Liver (tissue), 9 donors: Measurements from ENCODE around the gene TNFSF8. TPM values are rescaled to one million over a fixed set of nuclear protein-coding genes. Genes with fewer than 3 reads are reported as not detected.

ENCODE experiments used
- DNase-seq: peaks from one replicate; pipeline ENCODE4 v3.0.0-alpha.2; 2017; ENCODE audit warnings: low spot score
- H3K27ac ChIP-seq, 2 donors: one replicate each; pipeline ENCODE4 v1.7.0; 2013; ENCODE audit warnings: inconsistent platforms in 2 of 2, low read length in 2 of 2, control low read depth in 1 of 2, low read depth in 1 of 2, mild to moderate bottlenecking in 1 of 2
- H3K27me3 ChIP-seq, 4 donors: one replicate each; pipeline versions ENCODE4 v1.6.1 to v1.7.0; 2013; ENCODE audit warnings: low read length in 3 of 4, inconsistent platforms in 1 of 4, mild to moderate bottlenecking in 1 of 4, moderate library complexity in 1 of 4; ENCODE audit not compliant: control insufficient read depth in 4 of 4, insufficient read depth in 4 of 4
- H3K36me3 ChIP-seq, 4 donors: one replicate each; pipeline versions ENCODE4 v1.6.1 to v1.7.0; 2013; ENCODE audit warnings: low read length in 3 of 4, mild to moderate bottlenecking in 3 of 4, low read depth in 1 of 4, moderate library complexity in 1 of 4; ENCODE audit not compliant: control insufficient read depth in 4 of 4, insufficient read depth in 3 of 4
- H3K4me1 ChIP-seq, 4 donors: one replicate each; pipeline versions ENCODE4 v1.6.1 to v1.7.0; 2013; ENCODE audit warnings: low read length in 3 of 4, mild to moderate bottlenecking in 3 of 4, moderate library complexity in 1 of 4; ENCODE audit not compliant: control insufficient read depth in 4 of 4, insufficient read depth in 4 of 4
- H3K4me3 ChIP-seq, 3 donors: one replicate each; pipeline versions ENCODE4 v1.6.1 to v1.7.0; 2013; ENCODE audit warnings: low read length in 3 of 3, control low read depth in 1 of 3, low read depth in 1 of 3, mild to moderate bottlenecking in 1 of 3
- H3K9ac ChIP-seq, 2 donors: one replicate each; pipeline ENCODE4 v1.7.0; 2013; ENCODE audit warnings: low read length in 2 of 2, mild to moderate bottlenecking in 2 of 2, moderate library complexity in 2 of 2, control low read depth in 1 of 2, low read depth in 1 of 2
- H3K9me3 ChIP-seq, 4 donors: one replicate each; pipeline versions ENCODE4 v1.6.1 to v1.7.0; 2013; ENCODE audit warnings: low read length in 3 of 4; ENCODE audit not compliant: control insufficient read depth in 4 of 4
- EGR1 ChIP-seq, 2 donors: IDR thresholded peaks; 2 replicates each; pipeline ENCODE4 v1.6.1; 2016 to 2018; ENCODE audit warnings: antibody characterized with exemption in 2 of 2, low read depth in 2 of 2
- FOXA1 ChIP-seq: IDR thresholded peaks from 2 replicates; pipeline ENCODE4 v1.6.1; 2016; ENCODE audit warnings: antibody characterized with exemption
- FOXA2 ChIP-seq: IDR thresholded peaks from 2 replicates; pipeline ENCODE4 v1.6.1; 2016; ENCODE audit warnings: antibody characterized with exemption
- GABPA ChIP-seq, 2 donors: IDR thresholded peaks in 1 of 2; conservative IDR thresholded peaks in 1 of 2; 2 replicates each; pipeline ENCODE4 v1.6.1; 2016; ENCODE audit warnings: antibody characterized with exemption in 2 of 2, mild to moderate bottlenecking in 1 of 2, moderate library complexity in 1 of 2
- HNF4A ChIP-seq, 2 donors: conservative IDR thresholded peaks; 2 replicates each; pipeline ENCODE4 v1.6.1; 2016; ENCODE audit warnings: antibody characterized with exemption in 2 of 2, mild to moderate bottlenecking in 2 of 2
- HNF4G ChIP-seq: IDR thresholded peaks from 2 replicates; pipeline ENCODE4 v1.6.1; 2016; ENCODE audit warnings: antibody characterized with exemption
- JUND ChIP-seq, 2 donors: IDR thresholded peaks; 2 replicates each; pipeline ENCODE4 v1.6.1; 2016; ENCODE audit warnings: antibody characterized with exemption in 2 of 2
- NR2F2 ChIP-seq: IDR thresholded peaks from 2 replicates; pipeline ENCODE4 v1.6.1; 2016; ENCODE audit warnings: antibody characterized with exemption
- RAD21 ChIP-seq, 2 donors: IDR thresholded peaks; 2 replicates each; pipeline ENCODE4 v1.6.1; 2016; ENCODE audit warnings: antibody characterized with exemption in 2 of 2, mild to moderate bottlenecking in 2 of 2
- SP1 ChIP-seq: IDR thresholded peaks from 2 replicates; pipeline ENCODE4 v1.6.1; 2018; ENCODE audit warnings: antibody characterized with exemption, mild to moderate bottlenecking
- YY1 ChIP-seq: IDR thresholded peaks from 2 replicates; pipeline ENCODE4 v1.6.1; 2016; ENCODE audit warnings: antibody characterized with exemption, mild to moderate bottlenecking
- WGBS: extraction: QIAGEN DNeasy Blood & Tissue Kit; methylation state at CpG from one replicate; pipeline ENCODE4 v1.1.7; 2013; 5-methylcytosine and 5-hydroxymethylcytosine counted together
- polyA plus RNA-seq, 2 donors: library from polyadenylated mRNA; stranded (reverse) in 1 of 2; unstranded in 1 of 2; fragments of 200-250 nt in 1 of 2; fragments of >200 nt in 1 of 2; fragmentation: Nextera tagmentation in 1 of 2; extraction: Ambion mirVana in 1 of 2; gene quantifications; one replicate each; pipeline versions ENCODE4 v1.2.1 to v1.2.3, GENCODE V29; 2013 to 2015
- total RNA-seq, 2 donors: library from RNA; depleted of rRNA; stranded (reverse); fragments of >200 nt; gene quantifications; one replicate each; pipeline ENCODE4 v1.2.3, GENCODE V29; 2014
- TF ChIP-seq, protein P1 (sequence below): IDR thresholded peaks from 2 replicates; pipeline ENCODE4 v1.6.1; 2016; ENCODE audit warnings: antibody characterized with exemption, mild to moderate bottlenecking
- TF ChIP-seq, protein P2 (sequence below): IDR thresholded peaks from 2 replicates; pipeline ENCODE4 v1.6.1; 2016; ENCODE audit warnings: antibody characterized with exemption
- TF ChIP-seq, protein P3 (sequence below): fragments of 150-350 bp; IDR thresholded peaks from 2 replicates; pipeline ENCODE4 v1.5.1; 2017; ENCODE audit warnings: improper control_type of control experiment, low read depth, low read length; ENCODE audit not compliant: missing input control
- TF ChIP-seq, protein P4 (sequence below): IDR thresholded peaks from 2 replicates; pipeline ENCODE4 v1.6.1; 2016; ENCODE audit warnings: antibody characterized with exemption
- donor health status: healthy.
- donor health status: healthy.
- donor health status: healthy.
- donor health status: healthy.
- donor health status: healthy.

Gene TNFSF8
- total and polyA plus RNA-seq, 4 donors: 0.28 to 1.4 (median 0.51) TPM

DNA sequence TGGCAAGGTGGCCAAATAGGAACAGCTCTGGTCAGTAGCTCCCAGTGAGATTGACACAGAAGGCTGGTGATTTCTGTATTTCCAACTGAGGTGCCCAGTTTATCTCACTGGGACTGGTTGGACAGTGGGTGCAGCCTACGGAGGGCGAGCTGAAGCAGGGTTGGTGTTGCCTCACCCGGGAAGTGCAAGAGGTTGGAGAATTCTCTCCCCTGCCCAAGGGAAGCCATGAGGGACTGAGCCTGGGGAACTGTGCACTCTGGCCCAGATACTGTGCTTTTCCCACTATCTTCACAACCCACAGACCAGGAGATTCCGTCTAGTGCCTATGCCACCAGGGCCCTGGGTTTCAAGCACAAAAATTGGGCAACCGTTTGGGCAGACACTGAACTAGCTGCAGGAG, 61.0 kb downstream of the TNFSF8 start:
- Histone ChIP-seq H3K9me3 (no peaks in the 10 kb centered on the region), H3K36me3 (no peaks in the 10 kb centered on the region), H3K4me3 (no peak overlapping the region), H3K27ac (no peak overlapping the region), H3K27me3 (no peaks in the 10 kb centered on the region), H3K4me1 (no peaks in the 10 kb centered on the region), H3K9ac (no peak overlapping the region)
- WGBS: 97% methylated on average over 5 of the region's 5 CpGs
- TF ChIP-seq HNF4A (conservative IDR thresholded peaks at IDR 0.05) (no peak), FOXA2 (no peak), FOXA1 (no peak), YY1 (no peak), GABPA (IDR thresholded peaks at IDR 0.05 in 1 of 2, conservative IDR thresholded peaks at IDR 0.05 in 1 of 2) (no peak), HNF4G (no peak), RAD21 (IDR thresholded peaks at IDR 0.05) (no peak), JUND (IDR thresholded peaks at IDR 0.05) (no peak), NR2F2 (no peak), SP1 (no peak), EGR1 (IDR thresholded peaks at IDR 0.05; ENCODE audit: low read depth in 2 of 2) (no peak)
- TF ChIP-seq, protein P1, sequence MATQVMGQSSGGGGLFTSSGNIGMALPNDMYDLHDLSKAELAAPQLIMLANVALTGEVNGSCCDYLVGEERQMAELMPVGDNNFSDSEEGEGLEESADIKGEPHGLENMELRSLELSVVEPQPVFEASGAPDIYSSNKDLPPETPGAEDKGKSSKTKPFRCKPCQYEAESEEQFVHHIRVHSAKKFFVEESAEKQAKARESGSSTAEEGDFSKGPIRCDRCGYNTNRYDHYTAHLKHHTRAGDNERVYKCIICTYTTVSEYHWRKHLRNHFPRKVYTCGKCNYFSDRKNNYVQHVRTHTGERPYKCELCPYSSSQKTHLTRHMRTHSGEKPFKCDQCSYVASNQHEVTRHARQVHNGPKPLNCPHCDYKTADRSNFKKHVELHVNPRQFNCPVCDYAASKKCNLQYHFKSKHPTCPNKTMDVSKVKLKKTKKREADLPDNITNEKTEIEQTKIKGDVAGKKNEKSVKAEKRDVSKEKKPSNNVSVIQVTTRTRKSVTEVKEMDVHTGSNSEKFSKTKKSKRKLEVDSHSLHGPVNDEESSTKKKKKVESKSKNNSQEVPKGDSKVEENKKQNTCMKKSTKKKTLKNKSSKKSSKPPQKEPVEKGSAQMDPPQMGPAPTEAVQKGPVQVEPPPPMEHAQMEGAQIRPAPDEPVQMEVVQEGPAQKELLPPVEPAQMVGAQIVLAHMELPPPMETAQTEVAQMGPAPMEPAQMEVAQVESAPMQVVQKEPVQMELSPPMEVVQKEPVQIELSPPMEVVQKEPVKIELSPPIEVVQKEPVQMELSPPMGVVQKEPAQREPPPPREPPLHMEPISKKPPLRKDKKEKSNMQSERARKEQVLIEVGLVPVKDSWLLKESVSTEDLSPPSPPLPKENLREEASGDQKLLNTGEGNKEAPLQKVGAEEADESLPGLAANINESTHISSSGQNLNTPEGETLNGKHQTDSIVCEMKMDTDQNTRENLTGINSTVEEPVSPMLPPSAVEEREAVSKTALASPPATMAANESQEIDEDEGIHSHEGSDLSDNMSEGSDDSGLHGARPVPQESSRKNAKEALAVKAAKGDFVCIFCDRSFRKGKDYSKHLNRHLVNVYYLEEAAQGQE: no peak
- TF ChIP-seq, protein P2, sequence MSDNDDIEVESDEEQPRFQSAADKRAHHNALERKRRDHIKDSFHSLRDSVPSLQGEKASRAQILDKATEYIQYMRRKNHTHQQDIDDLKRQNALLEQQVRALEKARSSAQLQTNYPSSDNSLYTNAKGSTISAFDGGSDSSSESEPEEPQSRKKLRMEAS: no peak
- TF ChIP-seq, protein P3, sequence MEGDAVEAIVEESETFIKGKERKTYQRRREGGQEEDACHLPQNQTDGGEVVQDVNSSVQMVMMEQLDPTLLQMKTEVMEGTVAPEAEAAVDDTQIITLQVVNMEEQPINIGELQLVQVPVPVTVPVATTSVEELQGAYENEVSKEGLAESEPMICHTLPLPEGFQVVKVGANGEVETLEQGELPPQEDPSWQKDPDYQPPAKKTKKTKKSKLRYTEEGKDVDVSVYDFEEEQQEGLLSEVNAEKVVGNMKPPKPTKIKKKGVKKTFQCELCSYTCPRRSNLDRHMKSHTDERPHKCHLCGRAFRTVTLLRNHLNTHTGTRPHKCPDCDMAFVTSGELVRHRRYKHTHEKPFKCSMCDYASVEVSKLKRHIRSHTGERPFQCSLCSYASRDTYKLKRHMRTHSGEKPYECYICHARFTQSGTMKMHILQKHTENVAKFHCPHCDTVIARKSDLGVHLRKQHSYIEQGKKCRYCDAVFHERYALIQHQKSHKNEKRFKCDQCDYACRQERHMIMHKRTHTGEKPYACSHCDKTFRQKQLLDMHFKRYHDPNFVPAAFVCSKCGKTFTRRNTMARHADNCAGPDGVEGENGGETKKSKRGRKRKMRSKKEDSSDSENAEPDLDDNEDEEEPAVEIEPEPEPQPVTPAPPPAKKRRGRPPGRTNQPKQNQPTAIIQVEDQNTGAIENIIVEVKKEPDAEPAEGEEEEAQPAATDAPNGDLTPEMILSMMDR: no peak
- TF ChIP-seq, protein P4, sequence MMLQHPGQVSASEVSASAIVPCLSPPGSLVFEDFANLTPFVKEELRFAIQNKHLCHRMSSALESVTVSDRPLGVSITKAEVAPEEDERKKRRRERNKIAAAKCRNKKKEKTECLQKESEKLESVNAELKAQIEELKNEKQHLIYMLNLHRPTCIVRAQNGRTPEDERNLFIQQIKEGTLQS: no peak
- no peak for DNase-seq

DNA sequence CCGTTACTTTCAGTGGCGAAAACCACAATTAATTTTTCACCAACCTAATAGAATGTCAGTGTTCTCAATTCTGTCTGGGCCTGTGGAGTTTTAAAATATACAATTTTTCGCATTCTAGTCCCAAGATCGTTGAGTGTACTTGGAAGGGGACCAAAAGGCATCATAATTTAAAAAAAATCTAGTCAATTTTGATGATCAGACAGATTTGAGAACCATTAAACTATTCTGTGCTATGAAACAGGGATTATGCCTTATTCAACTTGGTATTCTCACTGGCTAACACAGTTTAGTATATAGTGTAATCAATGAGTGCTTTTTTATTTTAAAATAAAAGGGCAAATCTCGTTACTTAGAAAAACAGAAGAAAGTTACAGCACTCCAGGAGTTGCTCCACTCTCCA, 63.1 kb downstream of the TNFSF8 start:
- H3K27ac ChIP-seq: no peak overlapping the region
- WGBS: 91% methylated on average over 5 of the region's 5 CpGs

More for the DNA sequence above, 63.1 kb downstream of the TNFSF8 start:
- H3K36me3 ChIP-seq: no peaks in the 10 kb centered on the region
- no peak overlapping the region for H3K4me3 ChIP-seq
- no peak for DNase-seq
- no peaks in the 10 kb centered on the region for H3K9me3 ChIP-seq
- no peaks in the 10 kb centered on the region for H3K4me1 ChIP-seq
- no peaks in the 10 kb centered on the region for H3K27me3 ChIP-seq
- H3K9ac ChIP-seq: no peak overlapping the region
- TF ChIP-seq, protein P4: no peak
- no peak for TF ChIP-seq GABPA (IDR thresholded peaks at IDR 0.05 in 1 of 2, conservative IDR thresholded peaks at IDR 0.05 in 1 of 2)
